SH-SY5Y (cell line): Measurements from ENCODE around the gene FGF12.

Experiments used
- GATA2 ChIP-seq: IDR thresholded peaks from 2 replicates; pipeline ENCODE4 v1.6.1; 2011; ENCODE audit warnings: mild to moderate bottlenecking, low read depth, low read length
- GATA3 ChIP-seq: IDR thresholded peaks from 2 replicates; pipeline ENCODE4 v1.6.1; 2011; ENCODE audit warnings: low read depth, mild to moderate bottlenecking, low read length, moderate library complexity

The FGF12 gene

DNA sequence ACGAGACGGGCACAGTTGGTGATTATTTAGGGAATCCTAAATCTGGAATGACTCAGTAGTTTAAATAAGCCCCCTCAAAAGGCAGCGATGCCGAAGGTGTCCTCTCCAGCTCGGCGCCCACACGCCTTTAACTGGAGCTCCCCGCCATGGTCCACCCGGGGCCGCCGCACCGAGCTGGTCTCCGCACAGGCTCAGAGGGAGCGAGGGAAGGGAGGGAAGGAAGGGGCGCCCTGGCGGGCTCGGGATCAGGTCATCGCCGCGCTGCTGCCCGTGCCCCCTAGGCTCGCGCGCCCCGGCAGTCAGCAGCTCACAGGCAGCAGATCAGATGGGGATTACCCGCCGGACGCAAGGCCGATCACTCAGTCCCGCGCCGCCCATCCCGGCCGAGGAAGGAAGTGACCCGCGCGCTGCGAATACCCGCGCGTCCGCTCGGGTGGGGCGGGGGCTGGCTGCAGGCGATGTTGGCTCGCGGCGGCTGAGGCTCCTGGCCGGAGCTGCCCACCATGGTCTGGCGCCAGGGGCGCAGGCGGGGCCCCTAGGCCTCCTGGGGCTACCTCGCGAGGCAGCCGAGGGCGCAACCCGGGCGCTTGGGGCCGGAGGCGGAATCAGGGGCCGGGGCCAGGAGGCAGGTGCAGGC, 318.0 kb downstream of the FGF12 start:
- TF ChIP-seq GATA2 (no peak), GATA3 (no peak)

DNA sequence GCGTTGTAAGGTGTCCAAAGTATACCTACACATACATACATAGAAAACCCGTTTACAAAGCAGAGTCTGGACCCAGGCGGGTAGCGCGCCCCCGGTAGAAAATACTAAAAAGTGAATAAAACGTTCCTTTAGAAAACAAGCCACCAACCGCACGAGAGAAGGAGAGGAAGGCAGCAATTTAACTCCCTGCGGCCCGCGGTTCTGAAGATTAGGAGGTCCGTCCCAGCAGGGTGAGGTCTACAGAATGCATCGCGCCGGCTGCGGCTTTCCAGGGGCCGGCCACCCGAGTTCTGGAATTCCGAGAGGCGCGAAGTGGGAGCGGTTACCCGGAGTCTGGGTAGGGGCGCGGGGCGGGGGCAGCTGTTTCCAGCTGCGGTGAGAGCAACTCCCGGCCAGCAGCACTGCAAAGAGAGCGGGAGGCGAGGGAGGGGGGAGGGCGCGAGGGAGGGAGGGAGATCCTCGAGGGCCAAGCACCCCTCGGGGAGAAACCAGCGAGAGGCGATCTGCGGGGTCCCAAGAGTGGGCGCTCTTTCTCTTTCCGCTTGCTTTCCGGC, 318.6 kb downstream of the FGF12 start:
- TF ChIP-seq GATA2, result no peak
- no peak for TF ChIP-seq GATA3

DNA sequence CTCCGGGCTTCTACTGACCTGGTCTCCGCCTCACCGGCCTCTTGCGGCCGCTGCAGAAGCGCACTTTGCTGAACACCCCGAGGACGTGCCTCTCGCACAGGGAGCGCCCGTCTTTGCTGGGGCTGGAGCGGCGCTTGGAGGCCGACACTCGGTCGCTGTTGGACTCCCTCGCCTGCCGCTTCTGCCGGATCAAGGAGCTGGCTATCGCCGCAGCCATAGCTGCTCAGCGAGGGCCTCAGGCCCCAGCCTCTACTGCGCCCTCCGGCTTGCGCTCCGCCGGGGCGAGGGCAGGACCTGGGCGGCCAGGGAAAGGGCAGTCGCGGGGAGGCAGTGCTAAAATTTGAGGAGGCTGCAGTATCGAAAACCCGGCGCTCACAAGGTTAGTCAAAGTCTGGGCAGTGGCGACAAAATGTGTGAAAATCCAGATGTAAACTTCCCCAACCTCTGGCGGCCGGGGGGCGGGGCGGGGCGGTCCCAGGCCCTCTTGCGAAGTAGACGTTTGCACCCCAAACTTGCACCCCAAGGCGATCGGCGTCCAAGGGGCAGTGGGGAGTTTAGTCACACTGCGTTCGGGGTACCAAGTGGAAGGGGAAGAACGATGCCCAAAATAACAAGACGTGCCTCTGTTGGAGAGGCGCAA, 319.2 kb downstream of the FGF12 start:
- no peak for TF ChIP-seq GATA3
- no peak for TF ChIP-seq GATA2

DNA sequence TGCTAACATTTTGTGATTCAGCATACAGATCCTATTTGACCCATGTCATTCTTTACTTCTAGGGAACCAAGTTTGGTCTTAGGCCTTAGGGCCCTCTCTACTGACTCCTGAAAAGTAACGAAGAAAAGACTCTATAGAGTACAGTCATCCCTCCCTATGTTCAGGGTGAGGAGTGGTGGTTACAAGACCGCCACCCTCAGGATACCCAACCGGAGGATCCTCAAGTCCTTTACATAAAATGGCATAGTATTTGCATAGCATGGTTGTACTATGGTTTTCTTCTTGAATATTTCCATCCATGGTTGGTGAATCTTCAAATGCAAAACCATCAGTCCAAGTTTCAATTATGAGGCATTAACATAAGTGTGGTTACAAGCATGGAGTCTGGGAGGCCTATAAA, 327.6 kb downstream of the FGF12 start:
- TF ChIP-seq GATA2 (no peak), GATA3 (no peak)

DNA sequence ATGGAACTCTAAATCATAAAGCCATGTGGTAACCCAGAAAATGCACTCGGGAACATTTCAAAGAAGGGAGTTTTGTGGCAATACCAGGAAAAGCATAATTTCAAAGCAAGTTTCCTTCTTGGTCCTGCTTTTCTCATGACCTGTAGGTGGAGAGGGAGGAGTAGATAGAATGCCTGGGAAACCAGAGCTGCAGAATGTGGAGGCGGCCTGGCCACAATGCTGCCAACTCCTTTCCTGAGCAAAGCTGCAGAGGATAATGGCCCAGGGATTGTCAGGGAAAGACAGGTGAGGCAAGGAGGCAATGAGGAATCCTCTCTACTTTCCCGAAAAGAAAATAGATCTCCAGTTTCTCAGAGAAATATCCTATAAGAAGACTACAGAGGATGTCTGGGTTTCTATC, 330.3 kb downstream of the FGF12 start:
- TF ChIP-seq GATA2 (no peak), GATA3 (no peak)

DNA sequence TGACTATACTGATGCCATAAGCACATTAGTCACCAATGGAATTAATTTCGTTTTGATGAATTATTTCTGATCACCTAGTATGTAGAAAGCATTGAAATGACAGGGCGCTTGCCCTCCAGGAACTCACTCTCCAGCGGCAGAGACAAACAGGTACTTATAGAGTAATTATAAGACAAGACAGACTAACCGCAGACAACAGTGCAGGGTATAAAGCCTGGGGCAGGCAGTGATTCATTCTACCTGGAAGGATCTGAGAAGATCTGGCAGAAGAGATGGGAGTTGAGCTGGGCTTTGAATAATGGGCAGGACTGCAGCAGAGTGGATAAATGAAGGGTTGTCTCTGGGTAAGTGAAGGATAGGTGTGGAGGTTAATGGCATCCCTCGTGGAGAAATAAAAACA, 331.8 kb downstream of the FGF12 start:
- no peak for TF ChIP-seq GATA2
- no peak for TF ChIP-seq GATA3

DNA sequence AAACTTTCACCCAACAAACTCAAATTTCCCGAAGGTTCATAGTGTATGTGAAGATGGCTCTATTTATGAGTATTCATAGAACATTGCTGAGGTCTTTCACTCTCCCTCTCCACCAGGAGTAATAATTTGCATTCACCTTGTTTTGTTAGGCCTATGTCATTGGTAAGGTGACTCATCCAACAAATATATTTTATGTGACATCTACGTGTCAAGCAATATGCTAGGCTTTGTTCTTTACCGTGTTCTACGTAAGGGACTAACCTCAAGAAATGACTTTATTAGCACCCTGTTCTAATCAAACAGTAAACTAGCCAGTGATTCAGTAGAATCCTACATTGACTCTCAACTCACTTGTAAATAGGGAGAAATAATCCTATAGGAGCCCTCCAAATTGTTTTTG, 334.4 kb downstream of the FGF12 start:
- TF ChIP-seq GATA3, result no peak
- TF ChIP-seq GATA2, result no peak

DNA sequence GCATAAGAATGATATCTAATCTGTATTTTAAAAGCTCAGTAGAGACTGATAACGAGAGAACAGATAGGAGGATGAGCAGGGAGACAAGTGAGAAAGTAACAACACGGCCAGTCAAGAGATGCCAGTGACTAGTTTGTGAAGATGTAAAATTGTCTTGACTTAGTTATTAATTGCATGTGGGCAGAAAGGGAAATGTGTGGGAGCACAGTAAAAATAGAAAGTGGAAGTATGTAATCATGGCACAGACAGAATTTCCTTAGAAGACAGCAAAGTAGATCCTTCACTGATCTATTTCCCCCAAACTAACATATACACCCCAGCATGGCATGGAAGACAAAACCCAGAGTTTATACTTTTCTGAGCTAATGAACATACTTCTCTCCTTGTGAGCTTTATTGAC, 344.5 kb downstream of the FGF12 start:
- TF ChIP-seq GATA2, result no peak
- TF ChIP-seq GATA3, result no peak

DNA sequence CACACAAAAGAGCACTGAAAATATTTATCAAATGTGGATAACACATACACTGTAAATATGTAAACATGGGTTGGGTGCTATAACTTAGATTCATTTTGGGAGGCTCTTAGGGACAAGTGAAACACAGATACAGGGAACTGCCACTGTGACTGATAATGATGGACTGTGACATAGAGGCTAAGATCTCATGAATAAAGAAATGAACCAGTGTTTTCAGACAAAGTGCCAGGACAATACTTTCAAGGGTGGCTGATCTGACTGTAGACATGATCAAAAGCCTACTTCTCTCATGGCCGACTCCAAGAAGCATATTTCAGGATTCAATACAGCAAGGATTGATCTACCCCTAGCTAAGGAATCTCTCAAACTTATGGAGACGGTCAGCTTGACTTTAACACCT, 353.8 kb downstream of the FGF12 start:
- TF ChIP-seq GATA2 (no peak), GATA3 (no peak)

DNA sequence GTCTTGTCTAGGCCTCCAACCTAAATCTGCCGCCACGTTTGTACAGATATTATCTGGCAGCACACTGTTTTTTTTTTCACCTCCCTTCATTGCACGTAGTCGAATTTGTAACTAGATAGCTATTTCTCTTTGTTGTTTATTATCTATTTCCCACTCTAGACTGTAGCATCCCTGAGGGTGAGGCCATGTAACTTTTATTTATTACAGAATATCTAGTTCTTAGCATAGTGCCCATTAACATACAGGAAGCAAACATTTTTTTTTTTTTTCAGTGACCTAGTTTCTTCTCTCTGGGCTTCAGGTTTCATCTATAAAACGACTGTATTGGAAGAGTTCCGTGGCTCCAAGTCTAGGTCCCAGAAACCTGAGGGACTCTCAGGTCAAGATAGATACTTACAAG, 354.3 kb downstream of the FGF12 start:
- TF ChIP-seq GATA3 (no peak), GATA2 (no peak)

DNA sequence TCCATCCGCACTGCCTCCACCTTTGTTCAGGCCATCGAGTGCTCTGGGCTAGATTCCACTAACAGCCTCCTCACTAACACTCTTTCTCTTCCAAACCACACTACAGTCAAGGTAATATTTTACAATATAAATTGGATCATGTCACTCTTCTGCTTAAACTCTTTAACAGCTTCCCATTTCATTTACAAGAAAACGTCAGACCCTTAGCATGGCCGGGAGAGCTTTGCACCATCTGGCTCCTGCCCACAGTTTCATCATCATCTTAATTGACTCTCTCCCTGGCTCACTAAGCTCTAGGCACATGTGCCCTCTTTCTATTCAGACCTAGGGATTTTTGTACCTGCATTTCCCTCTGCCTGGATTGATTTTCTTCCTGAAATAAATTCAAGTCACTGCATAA, 354.7 kb downstream of the FGF12 start:
- TF ChIP-seq GATA2 (no peak), GATA3 (no peak)

DNA sequence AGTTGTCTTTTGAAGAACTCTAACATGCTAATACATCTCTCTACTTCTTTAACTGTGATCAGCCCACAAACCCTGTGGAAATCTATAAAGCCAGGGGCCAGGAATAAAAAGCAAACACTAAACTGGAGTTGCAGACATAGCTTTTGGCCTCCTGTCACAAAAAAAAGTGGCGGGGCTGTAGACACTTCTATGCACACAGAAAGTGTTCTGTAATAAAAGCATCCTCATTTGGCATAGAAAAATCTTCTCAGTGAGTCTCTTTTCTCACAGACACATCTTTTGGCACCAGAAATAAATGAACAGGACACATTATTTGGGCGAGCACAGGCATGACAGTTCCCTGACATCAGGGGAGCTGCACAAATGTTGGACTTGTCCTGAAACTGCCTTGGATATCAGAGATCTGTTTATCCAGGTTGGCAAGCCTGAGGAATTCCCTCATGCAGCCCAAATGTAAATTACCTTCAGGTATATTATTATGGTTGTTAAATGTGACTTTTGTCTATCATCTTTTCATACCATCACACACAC, 355.4 kb downstream of the FGF12 start:
- TF ChIP-seq GATA2, result no peak
- TF ChIP-seq GATA3, result no peak

DNA sequence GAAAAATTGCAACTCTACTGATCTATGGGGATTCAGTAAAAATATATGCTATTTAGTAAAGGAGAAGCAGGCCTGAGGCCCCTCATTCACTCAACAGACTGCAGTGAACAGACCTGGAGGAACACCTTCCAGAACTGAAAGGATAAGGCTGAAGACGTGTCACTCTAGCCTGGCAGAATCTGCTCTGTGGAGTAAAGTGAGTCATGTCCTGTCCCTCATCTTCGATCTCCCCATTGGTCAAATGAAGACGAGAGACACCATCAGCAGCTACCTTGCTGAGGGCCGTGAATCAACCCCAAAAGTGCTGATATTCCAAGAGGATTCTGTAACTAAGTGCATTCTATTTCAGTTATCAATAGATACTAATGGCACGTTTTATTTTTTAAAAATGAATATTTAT, 359.7 kb downstream of the FGF12 start:
- TF ChIP-seq GATA2, result no peak
- TF ChIP-seq GATA3, result no peak

DNA sequence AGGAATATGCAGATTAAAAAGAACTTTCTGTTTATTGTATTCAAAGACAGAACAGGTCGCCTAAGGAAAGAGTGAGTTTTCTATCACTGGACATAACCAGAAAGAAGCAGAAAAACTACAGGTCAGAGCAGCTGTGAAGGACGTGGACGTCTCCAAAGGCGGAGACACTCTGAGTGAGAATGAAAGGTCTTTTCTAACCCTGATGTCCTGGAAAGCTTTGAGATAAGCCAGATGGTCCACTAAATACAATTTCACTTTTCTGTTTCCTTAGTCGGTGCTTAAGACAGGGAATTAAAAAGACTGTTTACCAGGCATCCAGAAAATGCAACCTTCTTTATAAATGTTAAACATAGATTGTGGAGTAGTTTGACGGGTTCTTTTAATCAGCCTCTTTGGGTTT, 360.4 kb downstream of the FGF12 start:
- TF ChIP-seq GATA3 (no peak), GATA2 (no peak)

DNA sequence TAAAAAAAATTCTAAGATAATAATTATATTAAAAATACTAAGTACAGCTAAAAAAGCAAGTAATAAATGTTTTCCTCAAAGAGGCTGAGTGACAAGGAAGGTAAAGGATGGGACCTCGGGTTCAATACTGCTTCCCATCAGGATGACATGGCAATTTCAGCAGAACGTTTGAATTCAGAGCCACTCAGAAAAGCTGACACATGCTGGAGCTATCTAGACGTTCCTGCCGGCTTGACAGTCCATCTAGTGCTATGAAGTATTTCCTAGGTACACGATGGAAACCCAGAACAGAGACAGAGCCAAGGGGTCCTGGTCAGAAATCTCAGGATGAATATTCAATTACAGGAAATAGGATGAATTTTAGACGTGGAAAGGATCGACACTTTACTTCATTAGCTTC, 361.8 kb downstream of the FGF12 start:
- TF ChIP-seq GATA2, result no peak
- no peak for TF ChIP-seq GATA3

DNA sequence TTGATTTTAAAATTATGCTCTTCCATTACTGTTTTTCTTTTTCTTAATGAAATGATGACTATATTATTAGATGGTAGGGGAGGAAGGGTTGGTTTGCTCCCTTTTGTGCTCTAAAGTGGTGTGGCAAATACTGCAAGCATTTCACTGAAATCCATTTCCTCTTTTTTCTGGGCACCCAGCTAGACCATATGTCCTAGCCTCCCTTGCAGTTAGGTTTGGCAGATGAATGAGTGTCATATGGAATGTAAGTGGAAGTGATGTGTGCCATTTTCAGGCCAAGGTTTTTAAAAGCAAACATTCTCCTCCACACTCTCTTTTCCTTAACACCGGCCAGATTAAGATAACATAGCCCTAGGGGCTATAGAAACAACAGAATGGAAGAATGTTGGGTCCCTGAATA, 363.0 kb downstream of the FGF12 start:
- no peak for TF ChIP-seq GATA2
- TF ChIP-seq GATA3, result no peak
